Adrenal gland (tissue), 5 donors: ENCODE data around the gene KRTAP4-6.
"Not testable (repeated sequence)": the region's sequence is repeated elsewhere in the genome, so short reads cannot be mapped to it uniquely, and the experiment has no call there.

ENCODE experiments used
- POLR2A ChIP-seq, 2 donors: fragments of 450-650 bp; IDR thresholded peaks; one replicate each; pipeline ENCODE4 v1.6.1; 2017; ENCODE audit warnings: antibody characterized with exemption in 2 of 2, mild to moderate bottlenecking in 2 of 2, moderate library complexity in 1 of 2
- TF ChIP-seq, protein P1 (sequence below), 6 experiments: fragments of 450-650 bp in 4 of 6; fragments of 200-600 bp in 2 of 6; sonication (generic) in 1 of 6; IDR thresholded peaks; 1 replicate in 5 of 6; 2 replicates in 1 of 6; pipeline versions ENCODE4 v1.5.1 to v1.8.0; 2016 to 2021; ENCODE audit warnings: antibody characterized with exemption in 6 of 6, mild to moderate bottlenecking in 2 of 6, moderate library complexity in 1 of 6
- donor health status: DM: no; HTN: no; CAD: no.

DNA sequence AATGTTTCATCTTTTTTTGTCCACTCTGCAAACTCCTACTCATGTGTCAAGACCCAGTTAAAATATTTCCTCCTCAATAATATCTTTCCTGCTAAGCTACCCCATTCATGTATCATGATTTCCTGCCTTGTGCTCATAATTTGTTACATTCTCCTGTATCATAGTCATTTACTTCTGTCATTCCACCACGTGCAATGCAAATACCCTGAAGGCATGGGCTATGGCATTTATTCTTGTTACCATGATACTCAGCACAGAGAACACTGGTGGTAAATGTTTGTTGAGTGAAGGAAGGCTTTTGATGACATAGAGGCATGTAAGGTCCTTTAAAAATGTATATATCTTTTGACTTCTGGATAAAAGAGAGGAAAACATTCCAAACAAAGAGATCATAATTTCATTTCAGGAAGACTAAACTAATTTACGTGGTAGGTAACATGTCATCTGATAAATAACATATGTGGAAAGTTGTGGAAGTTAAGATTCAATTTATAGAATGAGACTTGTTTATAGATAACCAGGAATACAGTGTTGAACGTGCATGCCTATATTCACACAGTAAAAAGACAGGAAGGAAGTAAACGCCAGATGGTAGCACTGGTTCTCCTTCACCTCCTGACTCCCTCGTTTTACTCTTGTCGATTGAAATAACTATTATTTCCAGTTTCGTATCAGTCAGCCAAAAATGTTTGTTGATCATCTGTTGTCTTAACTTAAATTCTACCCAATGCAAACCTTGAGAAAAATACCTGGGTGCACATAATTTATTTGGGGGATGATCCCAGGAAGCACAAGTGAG, 40.5 kb downstream of the KRTAP4-6 start:
- TF ChIP-seq, protein P1, sequence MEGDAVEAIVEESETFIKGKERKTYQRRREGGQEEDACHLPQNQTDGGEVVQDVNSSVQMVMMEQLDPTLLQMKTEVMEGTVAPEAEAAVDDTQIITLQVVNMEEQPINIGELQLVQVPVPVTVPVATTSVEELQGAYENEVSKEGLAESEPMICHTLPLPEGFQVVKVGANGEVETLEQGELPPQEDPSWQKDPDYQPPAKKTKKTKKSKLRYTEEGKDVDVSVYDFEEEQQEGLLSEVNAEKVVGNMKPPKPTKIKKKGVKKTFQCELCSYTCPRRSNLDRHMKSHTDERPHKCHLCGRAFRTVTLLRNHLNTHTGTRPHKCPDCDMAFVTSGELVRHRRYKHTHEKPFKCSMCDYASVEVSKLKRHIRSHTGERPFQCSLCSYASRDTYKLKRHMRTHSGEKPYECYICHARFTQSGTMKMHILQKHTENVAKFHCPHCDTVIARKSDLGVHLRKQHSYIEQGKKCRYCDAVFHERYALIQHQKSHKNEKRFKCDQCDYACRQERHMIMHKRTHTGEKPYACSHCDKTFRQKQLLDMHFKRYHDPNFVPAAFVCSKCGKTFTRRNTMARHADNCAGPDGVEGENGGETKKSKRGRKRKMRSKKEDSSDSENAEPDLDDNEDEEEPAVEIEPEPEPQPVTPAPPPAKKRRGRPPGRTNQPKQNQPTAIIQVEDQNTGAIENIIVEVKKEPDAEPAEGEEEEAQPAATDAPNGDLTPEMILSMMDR (IDR thresholded peaks at IDR 0.05): not testable (repeated sequence)
- not testable (repeated sequence) for TF ChIP-seq POLR2A (IDR thresholded peaks at IDR 0.05)
